IPS DF 19.7 (cell line): Measurements from ENCODE around the gene TPBG.
"Not testable (repeated sequence)": the region's sequence is repeated elsewhere in the genome, so short reads cannot be mapped to it uniquely, and the experiment has no call there.

ENCODE experiments used
- DNase-seq: peaks from one replicate; pipeline ENCODE4 v3.0.0-alpha.2; 2013; ENCODE audit warnings: low read depth, low spot score

The TPBG gene

GRCh38 chr6:82374516-82374915, 10.9 kb downstream of the TPBG start:
- no peak for DNase-seq

GRCh38 chr6:82376636-82377035, 13.0 kb downstream of the TPBG start:
- no peak for DNase-seq

GRCh38 chr6:82380566-82381185, 17.1 kb downstream of the TPBG start:
- DNase-seq = no peak

- no peak for DNase-seq
These were observed 17.7 kb downstream of the TPBG start for GRCh38 chr6:82381278-82381677.

GRCh38 chr6:82385102-82385501, 21.5 kb downstream of the TPBG start:
- no peak for DNase-seq

GRCh38 chr6:82385546-82385945, 21.9 kb downstream of the TPBG start:
- DNase-seq = no peak

GRCh38 chr6:82385961-82386360, 22.3 kb downstream of the TPBG start:
- DNase-seq = no peak

GRCh38 chr6:82394770-82395169, 31.2 kb downstream of the TPBG start:
- DNase-seq = not testable (repeated sequence)

GRCh38 chr6:82396964-82397751, 33.5 kb downstream of the TPBG start:
- DNase-seq = no peak

- no peak for DNase-seq
These were observed 34.5 kb downstream of the TPBG start for GRCh38 chr6:82397962-82398692.

- no peak for DNase-seq
These were observed 45.4 kb downstream of the TPBG start for GRCh38 chr6:82408952-82409431.

GRCh38 chr6:82410151-82410648, 46.6 kb downstream of the TPBG start:
- no peak for DNase-seq

- DNase-seq = no peak
These were observed 50.3 kb downstream of the TPBG start for GRCh38 chr6:82413868-82414267.

- no peak for DNase-seq
These were observed 52.2 kb downstream of the TPBG start for GRCh38 chr6:82415820-82416219.

- DNase-seq = no peak
These were observed 52.7 kb downstream of the TPBG start for GRCh38 chr6:82416346-82416745.
